GM21447 (cell line): ENCODE data around the gene KCNQ5.
"Not testable (repeated sequence)": the region's sequence is repeated elsewhere in the genome, so short reads cannot be mapped to it uniquely, and the experiment has no call there.

Experiments
- ATAC-seq: cut with Tn5 transposase; IDR thresholded peaks from one replicate; pipeline ENCODE4 v1.9.1; 2021; ENCODE audit not compliant: unreplicated experiment

The KCNQ5 gene

GRCh38 chr6:72890671-72891070 is 268.8 kb downstream of the KCNQ5 start:
- ATAC-seq: no peak

GRCh38 chr6:72892901-72893300 is 271.0 kb downstream of the KCNQ5 start:
- no peak for ATAC-seq

GRCh38 chr6:72894091-72894490 is 272.2 kb downstream of the KCNQ5 start:
- no peak for ATAC-seq

GRCh38 chr6:72898313-72898712 is 276.4 kb downstream of the KCNQ5 start:
- ATAC-seq: not testable (repeated sequence)

DNA sequence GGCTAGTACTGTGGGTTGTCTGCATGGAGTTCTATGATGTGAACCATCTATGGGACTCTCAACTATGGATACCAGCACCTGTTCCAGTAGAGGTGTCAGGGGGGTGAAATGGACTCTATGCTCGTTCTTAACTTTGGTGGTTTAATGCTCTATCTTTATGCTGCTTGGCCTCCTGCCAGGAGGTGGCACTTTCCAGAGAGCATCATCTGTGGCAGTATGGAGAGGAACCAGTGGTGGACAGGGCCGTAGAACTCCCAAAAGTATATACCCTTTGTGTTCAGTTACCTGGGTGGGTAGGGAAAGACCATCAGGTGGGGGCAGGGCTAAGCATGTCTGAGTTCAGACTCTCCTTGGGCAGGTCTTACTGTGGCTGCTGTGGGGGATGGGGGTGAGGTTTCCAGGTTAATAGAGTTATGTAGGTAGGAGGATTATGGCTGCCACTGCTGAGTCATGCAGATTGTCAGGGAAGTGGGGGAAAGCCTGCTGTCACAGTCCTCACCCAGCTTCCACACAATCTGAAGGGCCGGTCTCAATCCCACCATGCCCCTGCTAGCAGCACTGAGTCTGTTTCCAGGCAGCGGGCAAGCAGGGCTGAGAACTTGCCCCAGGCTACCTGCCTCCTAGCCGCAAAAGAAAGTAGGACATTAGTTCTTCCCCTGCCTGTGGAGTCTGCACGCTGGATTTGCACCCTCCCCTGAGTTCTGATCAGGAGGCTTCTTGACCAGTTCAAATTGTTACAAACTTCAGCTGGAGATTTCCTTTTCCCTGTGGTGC is 284.0 kb downstream of the KCNQ5 start:
- ATAC-seq: no peak

DNA sequence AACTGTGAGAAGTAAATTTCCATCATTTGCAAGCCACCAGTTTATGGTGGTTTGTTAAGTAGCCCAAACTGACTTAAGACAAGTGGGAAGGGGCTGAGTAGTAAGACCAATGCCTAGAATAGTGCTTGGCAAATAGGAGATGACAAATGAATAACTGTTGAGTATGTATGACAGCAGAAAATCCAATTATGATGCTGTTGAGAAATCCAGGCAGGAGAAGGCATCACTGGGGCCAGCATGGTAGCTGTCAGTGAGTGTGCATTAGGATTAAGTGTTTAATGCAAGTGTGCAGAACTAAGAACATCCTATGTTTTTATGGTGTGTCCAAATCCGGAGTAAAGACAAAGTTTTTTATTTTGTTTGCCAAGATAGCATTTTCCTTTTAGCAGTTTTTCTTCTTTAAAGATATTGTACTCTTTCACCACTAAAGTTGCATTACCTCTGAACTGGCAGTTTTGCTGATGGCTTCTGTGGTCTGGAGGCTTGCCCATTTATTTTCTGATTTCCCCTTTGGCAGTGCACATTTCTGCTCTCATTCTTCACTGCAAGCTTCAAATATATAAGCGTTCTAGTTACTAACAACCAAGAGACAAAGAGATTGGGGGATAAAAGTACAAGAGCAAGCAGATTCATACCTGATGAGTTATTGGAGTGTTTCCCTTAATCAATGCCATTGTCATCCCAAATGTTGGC is 289.7 kb downstream of the KCNQ5 start:
- ATAC-seq: no peak

- no peak for ATAC-seq
Observed at GRCh38 chr6:72913797-72914196, 291.9 kb downstream of the KCNQ5 start.

DNA sequence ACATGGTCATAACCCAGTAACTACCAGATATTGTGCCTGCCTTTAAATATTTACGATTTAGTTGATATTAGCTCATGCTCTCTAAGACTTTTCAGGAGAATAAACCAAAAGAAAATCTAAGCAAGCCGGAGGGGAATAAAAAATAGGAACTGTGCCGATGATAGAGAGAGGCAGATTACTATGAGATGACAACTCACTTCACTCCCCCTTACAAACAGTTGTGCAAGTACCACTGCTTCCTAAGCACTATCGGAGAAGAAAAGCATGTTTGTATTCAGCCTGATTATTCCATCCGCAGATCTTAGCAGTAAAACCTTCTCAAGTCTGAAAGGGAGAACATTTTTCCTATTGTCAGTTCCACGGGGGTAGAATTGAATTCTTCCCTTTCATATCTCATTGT is 294.4 kb downstream of the KCNQ5 start:
- ATAC-seq: no peak

DNA sequence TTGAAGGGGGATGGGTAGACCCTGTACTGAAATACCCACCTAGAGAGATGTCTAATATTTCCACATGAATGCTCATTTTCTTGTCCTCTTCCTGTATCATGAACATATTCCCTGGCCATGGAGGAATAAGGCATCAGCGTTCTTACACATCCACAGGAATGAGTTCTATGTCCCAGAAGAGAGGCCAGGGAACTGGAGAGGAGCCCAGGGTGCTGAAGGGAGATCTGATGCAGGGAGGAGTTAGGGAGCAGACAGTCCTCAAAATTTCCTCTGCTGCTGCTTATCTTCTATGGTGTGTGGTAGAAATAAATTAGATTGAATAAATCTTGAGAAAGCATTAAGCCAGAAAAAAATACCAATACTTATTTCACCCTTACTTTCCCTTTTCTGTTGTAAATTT is 295.0 kb downstream of the KCNQ5 start:
- no peak for ATAC-seq

DNA sequence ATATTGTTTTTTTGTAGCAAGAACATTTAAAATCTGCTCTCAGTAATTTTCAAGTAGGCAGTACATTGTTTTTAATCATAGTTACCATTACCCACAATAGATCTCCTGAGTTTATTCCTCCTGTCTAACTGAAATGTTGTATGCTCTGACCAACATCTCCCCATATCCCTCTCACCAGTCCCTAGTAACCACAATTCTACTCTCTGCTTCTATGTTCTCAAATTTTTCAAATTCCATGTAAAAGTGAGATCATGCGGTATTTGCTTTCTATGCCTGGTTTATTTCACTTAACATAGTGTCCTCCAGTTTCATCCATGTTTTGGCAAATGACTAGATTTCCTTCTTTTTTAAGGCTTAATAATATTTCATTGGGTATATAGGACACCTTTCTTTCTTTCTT is 300.5 kb downstream of the KCNQ5 start:
- no peak for ATAC-seq

GRCh38 chr6:72925136-72925535 is 303.3 kb downstream of the KCNQ5 start:
- no peak for ATAC-seq

GRCh38 chr6:72930556-72931132 is 308.8 kb downstream of the KCNQ5 start:
- no peak for ATAC-seq

GRCh38 chr6:72931325-72931887 is 309.5 kb downstream of the KCNQ5 start:
- no peak for ATAC-seq

- ATAC-seq: no peak
Observed at GRCh38 chr6:72933233-72933632, 311.4 kb downstream of the KCNQ5 start.

GRCh38 chr6:72936766-72937559 is 315.1 kb downstream of the KCNQ5 start:
- no peak for ATAC-seq

DNA sequence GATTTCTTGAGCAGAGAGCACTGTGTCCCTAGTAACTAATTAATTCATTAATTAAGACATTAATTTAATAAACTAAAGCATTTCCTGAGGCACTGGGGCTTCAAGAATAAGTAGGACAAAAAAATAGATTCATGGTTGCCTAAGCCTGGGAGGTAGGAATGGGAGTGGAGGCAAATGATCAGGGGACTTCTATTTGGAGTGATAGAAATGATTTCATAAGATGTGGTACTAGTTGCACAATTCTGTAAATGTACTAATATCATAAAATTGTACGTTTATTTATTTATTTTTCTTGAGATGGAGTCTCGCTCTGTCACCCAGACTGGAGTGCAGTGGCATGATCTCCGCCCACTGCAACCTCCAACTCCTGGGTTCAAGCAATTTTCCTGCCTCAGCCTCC is 316.2 kb downstream of the KCNQ5 start:
- no peak for ATAC-seq

DNA sequence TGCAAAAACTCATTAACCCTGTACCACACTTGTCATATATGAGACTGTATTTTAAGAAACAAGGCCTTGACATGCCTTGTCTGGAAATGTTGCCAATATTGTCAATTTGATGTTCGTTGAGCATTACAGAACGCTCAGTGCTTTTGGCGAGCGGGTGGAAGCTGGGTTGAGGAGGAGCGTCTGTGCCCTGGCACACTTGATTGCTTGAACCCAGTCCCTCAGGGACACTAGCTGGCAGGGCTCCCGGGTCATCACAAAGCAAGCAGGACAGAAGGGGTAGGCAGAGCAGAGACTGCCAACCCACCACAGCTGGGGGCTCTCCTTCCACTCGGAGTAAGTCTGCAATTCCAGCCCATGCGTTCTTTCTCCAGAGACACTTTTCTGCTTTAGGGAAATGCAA is 317.1 kb downstream of the KCNQ5 start:
- ATAC-seq: no peak

- ATAC-seq: no peak
Observed at GRCh38 chr6:72940265-72940664, 318.4 kb downstream of the KCNQ5 start.

DNA sequence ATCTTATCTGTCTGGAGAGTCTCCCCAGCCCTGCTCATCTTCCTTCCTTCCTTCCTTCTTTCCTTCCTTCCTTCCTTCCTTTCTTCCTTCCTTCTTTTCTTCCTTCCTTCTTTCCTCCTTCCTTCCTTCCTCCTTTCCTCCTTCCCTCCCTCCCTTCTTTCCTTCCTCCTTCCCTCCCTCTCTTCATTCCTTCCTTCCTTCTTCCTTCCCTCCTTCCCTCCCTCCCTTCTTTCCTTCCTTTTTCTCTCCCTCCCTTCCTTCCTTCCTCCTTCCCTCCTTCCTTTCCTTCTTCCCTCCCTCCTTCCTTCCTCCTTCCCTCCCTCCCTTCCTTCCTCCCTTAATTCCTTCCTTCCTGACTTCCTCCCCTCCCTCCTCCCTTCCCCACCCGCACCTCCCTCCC is 319.4 kb downstream of the KCNQ5 start:
- ATAC-seq: no peak

GRCh38 chr6:72941751-72942150 is 319.9 kb downstream of the KCNQ5 start:
- no peak for ATAC-seq

DNA sequence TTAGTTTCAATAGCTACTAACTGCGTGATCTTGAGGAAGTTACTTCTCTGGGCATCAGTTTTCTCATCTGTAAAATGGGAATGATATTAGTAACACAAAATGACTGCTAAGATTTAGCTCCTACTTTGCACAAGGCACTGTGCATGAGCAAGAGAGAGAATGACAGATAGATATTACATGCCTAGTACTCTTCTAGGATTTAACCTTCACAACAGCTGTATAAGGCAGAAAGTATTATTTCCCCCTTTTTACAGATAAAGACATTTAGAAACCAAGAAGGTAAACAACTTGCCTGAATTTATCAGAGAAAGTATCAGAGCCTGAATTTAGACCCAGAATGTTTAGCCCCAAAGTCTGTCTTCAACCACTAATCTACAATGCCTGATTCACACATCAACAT is 321.8 kb downstream of the KCNQ5 start:
- no peak for ATAC-seq
